GM12801 (cell line): ENCODE data around the gene TNP2.

Experiments used
- TF ChIP-seq, protein P1 (sequence below): IDR thresholded peaks from one replicate; pipeline ENCODE4 v1.5.1; 2011; ENCODE audit warnings: control low read depth; ENCODE audit not compliant: insufficient read length; ENCODE audit errors: extremely low read depth

TNP2 gene

DNA sequence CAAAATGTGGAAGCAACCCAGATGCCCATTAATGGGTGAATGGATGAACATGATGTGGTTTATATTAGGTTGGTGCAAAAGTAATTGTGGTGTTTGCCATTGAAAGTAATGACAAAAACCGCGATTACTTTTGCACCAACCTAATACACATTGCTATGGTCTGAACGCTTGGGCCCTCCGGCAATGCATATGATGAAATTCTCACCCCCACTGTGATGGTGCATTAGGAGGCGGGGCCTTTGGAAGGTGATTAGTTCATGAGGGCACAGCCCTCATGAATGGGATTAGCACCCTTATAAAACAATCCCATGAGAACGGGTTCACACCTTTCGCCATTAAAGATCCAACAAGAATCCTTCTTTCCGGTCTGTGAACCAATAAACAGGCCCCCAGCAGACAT is 37.3 kb upstream of the TNP2 start:
- TF ChIP-seq, protein P1, sequence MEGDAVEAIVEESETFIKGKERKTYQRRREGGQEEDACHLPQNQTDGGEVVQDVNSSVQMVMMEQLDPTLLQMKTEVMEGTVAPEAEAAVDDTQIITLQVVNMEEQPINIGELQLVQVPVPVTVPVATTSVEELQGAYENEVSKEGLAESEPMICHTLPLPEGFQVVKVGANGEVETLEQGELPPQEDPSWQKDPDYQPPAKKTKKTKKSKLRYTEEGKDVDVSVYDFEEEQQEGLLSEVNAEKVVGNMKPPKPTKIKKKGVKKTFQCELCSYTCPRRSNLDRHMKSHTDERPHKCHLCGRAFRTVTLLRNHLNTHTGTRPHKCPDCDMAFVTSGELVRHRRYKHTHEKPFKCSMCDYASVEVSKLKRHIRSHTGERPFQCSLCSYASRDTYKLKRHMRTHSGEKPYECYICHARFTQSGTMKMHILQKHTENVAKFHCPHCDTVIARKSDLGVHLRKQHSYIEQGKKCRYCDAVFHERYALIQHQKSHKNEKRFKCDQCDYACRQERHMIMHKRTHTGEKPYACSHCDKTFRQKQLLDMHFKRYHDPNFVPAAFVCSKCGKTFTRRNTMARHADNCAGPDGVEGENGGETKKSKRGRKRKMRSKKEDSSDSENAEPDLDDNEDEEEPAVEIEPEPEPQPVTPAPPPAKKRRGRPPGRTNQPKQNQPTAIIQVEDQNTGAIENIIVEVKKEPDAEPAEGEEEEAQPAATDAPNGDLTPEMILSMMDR = no peak

- TF ChIP-seq, protein P1 = no peak
Observed at GRCh38 chr16:11303405-11304138, 34.4 kb upstream of the TNP2 start.

GRCh38 chr16:11302977-11303376 is 33.9 kb upstream of the TNP2 start:
- TF ChIP-seq, protein P1 = no peak

DNA sequence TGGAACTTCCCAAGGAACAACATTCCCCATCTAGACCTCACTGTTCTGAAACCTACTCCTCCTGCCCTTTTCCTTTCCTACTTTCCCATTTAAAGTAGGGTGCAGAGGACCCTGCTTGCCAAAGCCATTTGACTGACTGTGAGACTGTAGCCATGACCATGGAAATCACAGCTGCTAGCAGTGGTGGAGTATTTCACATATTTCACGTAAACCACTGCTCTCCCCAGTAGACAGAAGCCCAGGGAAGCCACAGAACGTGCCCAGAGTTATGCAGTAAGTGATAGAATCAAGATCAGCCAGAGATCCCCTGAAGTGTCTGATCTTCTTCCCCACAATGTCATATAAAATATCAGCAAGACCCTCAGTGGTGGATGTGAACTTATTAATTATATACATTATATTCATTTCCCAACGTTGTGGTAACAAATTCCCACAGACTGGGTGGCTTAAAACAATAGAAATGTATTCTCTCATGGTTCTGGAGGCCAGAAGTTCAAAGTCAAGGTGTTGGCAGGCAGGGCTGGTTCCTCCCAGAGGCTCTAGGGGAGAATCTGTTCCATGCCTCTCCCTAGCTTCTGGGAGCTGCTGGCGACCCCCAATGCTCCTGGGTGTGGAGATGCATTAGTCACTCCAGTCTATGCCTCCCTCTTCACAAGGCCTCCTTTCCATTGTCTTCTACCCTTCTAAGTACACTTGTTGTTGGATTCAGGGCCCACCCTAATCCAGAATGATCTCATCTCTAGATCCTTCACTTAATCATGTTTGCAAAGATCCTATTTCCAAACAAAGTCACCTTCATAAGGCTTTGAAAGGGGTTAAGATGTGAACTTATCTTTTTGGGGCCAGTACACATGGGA is 32.7 kb upstream of the TNP2 start:
- TF ChIP-seq, protein P1 = no peak

DNA sequence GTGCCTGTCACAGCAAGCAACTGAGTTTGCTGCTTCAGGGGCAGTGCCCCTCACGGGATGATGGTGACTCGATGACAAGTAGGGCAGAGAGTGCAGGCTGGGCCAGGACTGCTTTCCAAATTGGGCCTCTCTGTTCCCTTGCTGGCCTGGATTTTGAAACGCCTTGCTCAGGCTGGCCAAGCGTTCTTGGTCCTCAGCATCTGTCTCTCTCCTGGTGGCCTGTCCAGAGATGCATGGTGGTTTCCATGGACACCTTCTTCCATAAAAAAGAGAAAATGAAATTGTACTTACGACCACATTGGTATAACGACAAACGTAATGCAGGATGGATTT is 31.4 kb upstream of the TNP2 start:
- TF ChIP-seq, protein P1 = no peak

GRCh38 chr16:11299865-11300559 is 30.9 kb upstream of the TNP2 start:
- TF ChIP-seq, protein P1 = no peak

DNA sequence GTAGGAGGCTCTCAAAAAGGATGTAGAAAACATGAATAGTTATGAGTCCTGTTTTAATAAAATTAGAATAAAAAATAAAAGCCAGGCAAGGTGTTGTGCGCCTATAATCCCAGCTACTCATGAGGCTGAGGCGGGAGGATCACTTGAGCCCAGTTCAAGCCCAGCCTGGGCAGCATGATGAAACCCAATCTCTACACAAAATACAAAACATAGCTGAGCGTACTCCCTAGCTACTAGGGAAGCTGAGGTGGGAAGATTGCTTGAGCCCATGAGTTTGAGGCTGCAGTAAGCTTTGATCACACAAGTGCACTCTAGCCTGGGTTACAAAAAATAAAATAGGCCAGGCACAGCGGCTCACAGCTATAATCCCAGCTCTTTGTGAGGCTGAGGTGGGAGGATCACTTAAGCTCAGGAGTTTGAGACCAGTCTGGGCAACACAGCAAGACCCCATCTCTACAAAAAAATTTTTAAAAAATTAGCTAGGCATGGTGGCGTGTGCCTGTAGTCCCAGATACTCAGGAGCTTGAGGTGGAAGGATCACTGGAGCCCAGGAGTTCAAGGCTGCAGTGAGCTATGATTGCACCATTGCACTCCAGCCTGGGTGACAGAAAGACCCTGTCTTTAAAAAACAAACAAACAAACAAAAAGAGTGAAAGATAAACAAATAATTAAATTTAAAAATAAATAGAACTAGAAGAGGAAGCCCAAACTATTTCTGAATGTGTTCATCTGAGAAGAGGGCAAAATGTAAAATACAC is 29.2 kb upstream of the TNP2 start:
- TF ChIP-seq, protein P1 = no peak
